Measurements from ENCODE around the gene SOWAHB.

- TF ChIP-seq, protein P1, sequence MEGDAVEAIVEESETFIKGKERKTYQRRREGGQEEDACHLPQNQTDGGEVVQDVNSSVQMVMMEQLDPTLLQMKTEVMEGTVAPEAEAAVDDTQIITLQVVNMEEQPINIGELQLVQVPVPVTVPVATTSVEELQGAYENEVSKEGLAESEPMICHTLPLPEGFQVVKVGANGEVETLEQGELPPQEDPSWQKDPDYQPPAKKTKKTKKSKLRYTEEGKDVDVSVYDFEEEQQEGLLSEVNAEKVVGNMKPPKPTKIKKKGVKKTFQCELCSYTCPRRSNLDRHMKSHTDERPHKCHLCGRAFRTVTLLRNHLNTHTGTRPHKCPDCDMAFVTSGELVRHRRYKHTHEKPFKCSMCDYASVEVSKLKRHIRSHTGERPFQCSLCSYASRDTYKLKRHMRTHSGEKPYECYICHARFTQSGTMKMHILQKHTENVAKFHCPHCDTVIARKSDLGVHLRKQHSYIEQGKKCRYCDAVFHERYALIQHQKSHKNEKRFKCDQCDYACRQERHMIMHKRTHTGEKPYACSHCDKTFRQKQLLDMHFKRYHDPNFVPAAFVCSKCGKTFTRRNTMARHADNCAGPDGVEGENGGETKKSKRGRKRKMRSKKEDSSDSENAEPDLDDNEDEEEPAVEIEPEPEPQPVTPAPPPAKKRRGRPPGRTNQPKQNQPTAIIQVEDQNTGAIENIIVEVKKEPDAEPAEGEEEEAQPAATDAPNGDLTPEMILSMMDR (IDR thresholded peaks at IDR 0.05) = no peak
- TF ChIP-seq POLR2A (IDR thresholded peaks at IDR 0.05) = no peak
These were observed 4.4 kb upstream of the SOWAHB start for GRCh38 chr4:76902233-76902890.

Data from stomach (tissue), 4 donors.